Suprapubic skin (tissue), 3 donors: ENCODE measurements around the gene SMG1.
A peak's percentile ranks its signal among the peaks of the same experiment; 100 is the strongest.

ENCODE experiments used
- EP300 ChIP-seq: sonication (generic); formaldehyde crosslinking; IDR thresholded peaks from one replicate; pipeline ENCODE4 v1.6.1; 2017; ENCODE audit warnings: antibody characterized with exemption
- POLR2A ChIP-seq, 2 donors: fragments of 450-650 bp; IDR thresholded peaks; one replicate each; pipeline ENCODE4 v1.6.1; 2017; ENCODE audit warnings: antibody characterized with exemption in 2 of 2, mild to moderate bottlenecking in 2 of 2, moderate library complexity in 2 of 2
- TF ChIP-seq, protein P1 (sequence below), 2 donors: fragments of 200-600 bp in 1 of 2; fragments of 450-650 bp in 1 of 2; sonication (generic) in 1 of 2; IDR thresholded peaks; one replicate each; pipeline ENCODE4 v1.5.1; 2016 to 2019; ENCODE audit warnings: antibody characterized with exemption in 2 of 2, mild to moderate bottlenecking in 1 of 2, moderate library complexity in 1 of 2

GRCh38 chr16:18801145-18801972 lies 124.8 kb downstream of the SMG1 start, which contains the start of gene ARL6IP1:
- TF ChIP-seq, protein P1, sequence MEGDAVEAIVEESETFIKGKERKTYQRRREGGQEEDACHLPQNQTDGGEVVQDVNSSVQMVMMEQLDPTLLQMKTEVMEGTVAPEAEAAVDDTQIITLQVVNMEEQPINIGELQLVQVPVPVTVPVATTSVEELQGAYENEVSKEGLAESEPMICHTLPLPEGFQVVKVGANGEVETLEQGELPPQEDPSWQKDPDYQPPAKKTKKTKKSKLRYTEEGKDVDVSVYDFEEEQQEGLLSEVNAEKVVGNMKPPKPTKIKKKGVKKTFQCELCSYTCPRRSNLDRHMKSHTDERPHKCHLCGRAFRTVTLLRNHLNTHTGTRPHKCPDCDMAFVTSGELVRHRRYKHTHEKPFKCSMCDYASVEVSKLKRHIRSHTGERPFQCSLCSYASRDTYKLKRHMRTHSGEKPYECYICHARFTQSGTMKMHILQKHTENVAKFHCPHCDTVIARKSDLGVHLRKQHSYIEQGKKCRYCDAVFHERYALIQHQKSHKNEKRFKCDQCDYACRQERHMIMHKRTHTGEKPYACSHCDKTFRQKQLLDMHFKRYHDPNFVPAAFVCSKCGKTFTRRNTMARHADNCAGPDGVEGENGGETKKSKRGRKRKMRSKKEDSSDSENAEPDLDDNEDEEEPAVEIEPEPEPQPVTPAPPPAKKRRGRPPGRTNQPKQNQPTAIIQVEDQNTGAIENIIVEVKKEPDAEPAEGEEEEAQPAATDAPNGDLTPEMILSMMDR (IDR thresholded peaks at IDR 0.05): peak; percentile 88 to 97
- TF ChIP-seq EP300 (no peak), POLR2A (IDR thresholded peaks at IDR 0.05) (peak; percentile 94 to 99)
